ENCODE measurements around the gene ITGAD.

The ITGAD gene

GRCh38 chr16:31388535-31388934, 4.6 kb upstream of the ITGAD start:
- TF ChIP-seq, protein P1, sequence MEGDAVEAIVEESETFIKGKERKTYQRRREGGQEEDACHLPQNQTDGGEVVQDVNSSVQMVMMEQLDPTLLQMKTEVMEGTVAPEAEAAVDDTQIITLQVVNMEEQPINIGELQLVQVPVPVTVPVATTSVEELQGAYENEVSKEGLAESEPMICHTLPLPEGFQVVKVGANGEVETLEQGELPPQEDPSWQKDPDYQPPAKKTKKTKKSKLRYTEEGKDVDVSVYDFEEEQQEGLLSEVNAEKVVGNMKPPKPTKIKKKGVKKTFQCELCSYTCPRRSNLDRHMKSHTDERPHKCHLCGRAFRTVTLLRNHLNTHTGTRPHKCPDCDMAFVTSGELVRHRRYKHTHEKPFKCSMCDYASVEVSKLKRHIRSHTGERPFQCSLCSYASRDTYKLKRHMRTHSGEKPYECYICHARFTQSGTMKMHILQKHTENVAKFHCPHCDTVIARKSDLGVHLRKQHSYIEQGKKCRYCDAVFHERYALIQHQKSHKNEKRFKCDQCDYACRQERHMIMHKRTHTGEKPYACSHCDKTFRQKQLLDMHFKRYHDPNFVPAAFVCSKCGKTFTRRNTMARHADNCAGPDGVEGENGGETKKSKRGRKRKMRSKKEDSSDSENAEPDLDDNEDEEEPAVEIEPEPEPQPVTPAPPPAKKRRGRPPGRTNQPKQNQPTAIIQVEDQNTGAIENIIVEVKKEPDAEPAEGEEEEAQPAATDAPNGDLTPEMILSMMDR (IDR thresholded peaks at IDR 0.05; ENCODE audit: low read depth, low read length, missing control alignments): no peak
- H3K4me3 ChIP-seq (ENCODE audit: low read depth, low read length): no peak overlapping the region
- DNase-seq (ENCODE audit: low read depth): no peak

DNA sequence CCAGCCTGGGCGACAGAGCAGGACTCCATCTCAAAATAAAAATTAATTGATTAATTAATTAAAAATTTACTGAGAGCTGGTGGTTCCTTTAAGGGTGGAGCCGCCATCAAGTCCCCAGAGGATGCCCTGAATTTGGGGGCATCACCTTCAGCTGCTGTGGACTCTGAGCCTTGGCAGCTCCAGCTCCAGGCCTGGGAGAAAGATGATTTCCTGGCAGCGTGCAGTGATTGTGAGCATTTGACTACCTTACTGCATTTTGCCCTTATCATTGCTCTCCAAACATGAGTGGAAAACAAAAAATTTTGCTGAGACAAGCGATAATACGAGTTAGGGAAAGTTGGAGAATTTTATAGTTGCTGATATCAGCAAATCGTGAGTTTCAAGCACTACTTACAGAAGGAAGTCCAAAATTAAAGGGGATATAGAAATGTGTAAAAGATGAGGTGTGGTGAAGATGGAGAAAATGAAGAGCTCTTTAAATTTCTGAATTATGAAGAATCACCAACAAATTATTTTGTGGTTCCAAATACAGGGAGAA, 2.6 kb upstream of the ITGAD start:
- TF ChIP-seq, protein P1 (IDR thresholded peaks at IDR 0.05; ENCODE audit: low read depth, low read length, missing control alignments): no peak

DNA sequence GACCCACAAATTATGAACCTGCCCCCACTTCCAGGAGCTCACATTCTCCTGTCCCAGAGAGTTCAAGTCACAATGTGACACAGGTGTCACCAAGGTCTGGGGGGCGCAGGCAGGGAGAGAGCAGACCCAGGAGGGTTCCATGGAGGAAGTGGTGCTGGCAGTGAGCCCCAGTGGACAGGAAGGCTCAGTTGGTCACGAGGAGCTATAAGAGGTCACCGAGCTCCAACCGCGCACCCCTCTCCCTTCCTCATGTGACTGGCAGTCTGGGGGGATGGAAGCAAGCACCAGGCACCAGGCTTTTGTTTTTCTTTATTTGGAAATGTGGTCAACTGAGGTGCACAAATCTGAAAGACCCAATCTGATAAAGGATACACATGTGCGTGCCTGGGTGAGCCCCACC, 2.5 kb downstream of the ITGAD start:
- TF ChIP-seq, protein P1 (IDR thresholded peaks at IDR 0.05; ENCODE audit: low read depth, low read length, missing control alignments): no peak
- DNase-seq (ENCODE audit: low read depth): no peak
- no peak overlapping the region for H3K4me3 ChIP-seq (ENCODE audit: low read depth, low read length)

More for the DNA sequence above, 2.6 kb upstream of the ITGAD start:
- H3K4me3 ChIP-seq (ENCODE audit: low read depth, low read length): no peak overlapping the region
- DNase-seq (ENCODE audit: low read depth): no peak

GRCh38 chr16:31397096-31397660, 4.0 kb downstream of the ITGAD start:
- no peak overlapping the region for H3K4me3 ChIP-seq (ENCODE audit: low read depth, low read length)
- TF ChIP-seq, protein P1 (IDR thresholded peaks at IDR 0.05; ENCODE audit: low read depth, low read length, missing control alignments): no peak
- DNase-seq (ENCODE audit: low read depth): no peak

DNA sequence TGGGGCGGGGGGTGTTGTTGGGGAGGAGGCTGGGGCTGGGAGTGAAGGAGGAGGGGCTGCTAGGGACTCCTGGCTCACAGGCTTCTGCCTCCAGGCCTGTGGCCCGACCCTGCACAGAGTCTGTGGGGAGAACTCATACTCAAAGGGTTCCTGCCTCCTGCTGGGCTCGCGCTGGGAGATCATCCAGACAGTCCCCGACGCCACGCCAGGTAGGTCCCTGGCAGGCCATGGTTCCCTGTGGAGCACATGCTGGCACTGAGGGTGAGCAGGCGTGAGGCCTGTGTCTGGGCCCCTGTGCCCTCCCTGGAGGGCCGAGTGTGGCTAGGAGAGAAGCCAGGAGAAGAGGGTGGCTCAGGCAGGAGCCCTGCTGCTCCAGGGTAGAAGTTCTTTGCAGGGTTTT, 4.6 kb downstream of the ITGAD start:
- no peak for DNase-seq (ENCODE audit: low read depth)
- H3K4me3 ChIP-seq (ENCODE audit: low read depth, low read length): no peak overlapping the region
- TF ChIP-seq, protein P1 (IDR thresholded peaks at IDR 0.05; ENCODE audit: low read depth, low read length, missing control alignments): no peak

DNA sequence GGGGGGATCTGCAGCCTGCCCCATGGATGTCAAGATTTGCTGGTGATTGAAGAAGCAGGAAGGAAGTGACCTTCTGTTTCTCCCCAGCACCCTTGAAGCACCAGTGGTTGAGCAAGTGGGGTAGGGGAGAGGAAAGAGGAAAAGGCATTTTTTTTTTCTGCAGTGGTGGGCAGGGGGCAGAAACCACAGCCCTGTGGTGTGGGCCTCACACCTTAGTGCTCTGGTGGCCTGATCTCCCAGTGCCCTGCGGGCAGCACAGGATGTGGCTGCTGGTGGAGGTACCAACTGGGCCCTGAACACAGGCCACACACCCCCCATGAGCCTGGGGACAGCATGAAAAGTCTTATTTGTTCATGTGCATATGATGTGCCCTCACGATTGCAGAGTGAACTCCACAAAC, 7.1 kb downstream of the ITGAD start:
- TF ChIP-seq, protein P1 (IDR thresholded peaks at IDR 0.05; ENCODE audit: low read depth, low read length, missing control alignments): no peak
- no peak for DNase-seq (ENCODE audit: low read depth)
- no peak overlapping the region for H3K4me3 ChIP-seq (ENCODE audit: low read depth, low read length)

GRCh38 chr16:31401436-31401835, 8.3 kb downstream of the ITGAD start:
- TF ChIP-seq, protein P1 (IDR thresholded peaks at IDR 0.05; ENCODE audit: low read depth, low read length, missing control alignments): no peak
- no peak overlapping the region for H3K4me3 ChIP-seq (ENCODE audit: low read depth, low read length)
- DNase-seq (ENCODE audit: low read depth): no peak

All from GM12864 (cell line).